CD4-positive, alpha-beta T cell treated with Interleukin-6 for 4 hours (primary cell): ENCODE results near the gene ROBO2.

ENCODE experiments used
- DNase-seq: peaks from one replicate; pipeline ENCODE4 v3.0.0-alpha.2; 2020; ENCODE audit warnings: mixed read lengths

Gene ROBO2

GRCh38 chr3:77191014-77191413, 151.1 kb downstream of the ROBO2 start:
- no peak for DNase-seq

GRCh38 chr3:77191640-77192039, 151.7 kb downstream of the ROBO2 start:
- DNase-seq, result no peak

- no peak for DNase-seq
Measured at GRCh38 chr3:77195766-77196545, 156.1 kb downstream of the ROBO2 start.

- DNase-seq, result no peak
Measured at GRCh38 chr3:77197408-77197807, 157.5 kb downstream of the ROBO2 start.

GRCh38 chr3:77203851-77204250, 164.0 kb downstream of the ROBO2 start:
- DNase-seq, result no peak

GRCh38 chr3:77204788-77205187, 164.9 kb downstream of the ROBO2 start:
- DNase-seq, result no peak

- no peak for DNase-seq
Measured at GRCh38 chr3:77207753-77208152, 167.9 kb downstream of the ROBO2 start.

- no peak for DNase-seq
Measured at GRCh38 chr3:77222701-77223100, 182.8 kb downstream of the ROBO2 start.

- DNase-seq, result no peak
Measured at GRCh38 chr3:77227567-77227966, 187.7 kb downstream of the ROBO2 start.

GRCh38 chr3:77232557-77232956, 192.7 kb downstream of the ROBO2 start:
- no peak for DNase-seq

- DNase-seq, result no peak
Measured at GRCh38 chr3:77234004-77234403, 194.1 kb downstream of the ROBO2 start.

- DNase-seq, result no peak
Measured at GRCh38 chr3:77236118-77236517, 196.2 kb downstream of the ROBO2 start.

GRCh38 chr3:77240072-77240650, 200.3 kb downstream of the ROBO2 start:
- no peak for DNase-seq

GRCh38 chr3:77242371-77242770, 202.5 kb downstream of the ROBO2 start:
- DNase-seq, result no peak

- no peak for DNase-seq
Measured at GRCh38 chr3:77244981-77245380, 205.1 kb downstream of the ROBO2 start.

- DNase-seq, result no peak
Measured at GRCh38 chr3:77247061-77247460, 207.2 kb downstream of the ROBO2 start.

GRCh38 chr3:77247817-77248216, 207.9 kb downstream of the ROBO2 start:
- no peak for DNase-seq

GRCh38 chr3:77248420-77248819, 208.5 kb downstream of the ROBO2 start:
- DNase-seq, result no peak

- no peak for DNase-seq
Measured at GRCh38 chr3:77251136-77251535, 211.2 kb downstream of the ROBO2 start.

- no peak for DNase-seq
Measured at GRCh38 chr3:77254967-77255831, 215.3 kb downstream of the ROBO2 start.

GRCh38 chr3:77256584-77257503, 216.9 kb downstream of the ROBO2 start:
- DNase-seq, result no peak

GRCh38 chr3:77259694-77260093, 219.8 kb downstream of the ROBO2 start:
- no peak for DNase-seq

GRCh38 chr3:77262361-77262760, 222.5 kb downstream of the ROBO2 start:
- no peak for DNase-seq
